NCI-H187 treated with DMSO at 0.1 percent for 48 hours (cell line): ENCODE data around the gene CD300LB.

Experiments used
- DNase-seq: peaks from one replicate; lab custom pipeline; 2025; lab: John Stamatoyannopoulos, UW

Gene CD300LB

DNA sequence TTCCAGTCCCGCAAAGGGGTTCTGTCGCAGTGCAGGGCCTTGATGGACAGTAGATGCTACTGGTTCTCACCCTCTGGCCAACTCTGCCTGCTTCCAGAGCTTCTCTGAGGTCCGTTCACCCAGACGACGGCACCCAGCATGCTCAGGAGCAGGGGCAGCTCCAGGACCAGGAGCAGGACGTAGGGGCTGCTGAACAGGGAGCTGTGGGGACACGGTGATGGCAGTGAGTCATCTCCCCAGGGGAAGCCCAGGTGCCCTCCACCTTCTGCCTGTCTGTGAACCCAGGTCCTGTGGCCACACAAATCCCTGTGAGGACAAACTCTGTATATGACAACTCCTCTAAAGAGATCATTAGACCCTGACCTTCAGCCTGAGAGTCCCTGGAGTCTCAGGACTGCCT is 18.1 kb upstream of the CD300LB start:
- DNase-seq, result no peak

DNA sequence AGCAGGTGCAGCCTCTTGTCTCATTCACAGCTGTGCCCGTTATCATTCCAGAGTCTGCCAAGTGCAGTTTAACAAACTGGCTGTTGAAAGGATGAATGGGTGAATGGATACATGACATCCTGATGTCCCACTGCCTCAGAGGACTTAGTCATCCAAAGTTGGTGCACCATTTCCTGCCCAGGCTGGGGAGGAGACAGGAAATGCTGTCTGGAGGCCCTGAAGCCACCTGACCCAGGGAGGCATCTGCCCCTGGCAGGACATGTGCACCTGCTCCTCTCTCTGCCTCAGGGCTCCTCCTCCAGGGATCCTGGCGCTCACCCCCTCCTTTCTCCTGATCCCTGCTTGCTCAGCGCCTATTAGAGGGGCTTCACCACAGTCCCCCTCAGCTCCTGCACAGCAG is 16.5 kb upstream of the CD300LB start:
- DNase-seq, result no peak

DNA sequence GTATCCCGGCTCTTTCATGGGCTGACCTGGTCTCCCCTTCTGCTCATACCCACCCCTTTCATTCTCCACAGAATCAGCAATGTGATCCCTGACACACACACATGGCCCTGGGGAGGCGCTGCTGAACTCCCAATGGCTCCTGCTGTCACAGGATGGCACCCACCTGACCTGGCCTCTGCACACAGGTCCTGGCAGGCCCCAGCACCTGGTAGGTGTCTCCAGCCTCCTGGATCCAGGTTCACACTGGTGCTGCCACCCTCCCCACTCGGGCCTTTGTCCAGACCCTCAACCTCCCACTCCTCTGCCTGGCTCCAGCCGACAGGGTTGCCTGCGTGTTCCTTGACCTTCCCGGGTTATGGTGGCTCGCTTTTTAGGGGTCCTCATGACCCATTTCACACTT is 16.0 kb upstream of the CD300LB start:
- DNase-seq, result no peak

DNA sequence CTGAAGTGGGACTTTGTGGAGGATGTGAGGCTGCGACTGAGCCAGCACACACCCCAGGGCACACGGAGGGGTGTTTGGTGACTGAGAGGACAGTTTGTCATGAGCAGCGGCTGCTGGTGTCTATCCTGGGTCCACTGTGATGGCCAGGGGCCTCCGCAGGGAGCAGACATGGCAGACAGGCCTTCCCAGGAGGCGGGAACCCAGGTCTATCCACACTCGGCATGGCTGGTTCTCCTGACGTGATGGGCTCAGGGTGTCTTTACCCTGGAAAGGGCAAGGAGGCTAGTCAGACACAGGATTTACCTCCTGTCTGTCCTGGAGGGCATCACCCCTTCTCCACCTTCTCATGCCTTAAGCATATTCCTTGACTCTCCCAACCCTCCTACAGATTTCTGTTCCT is 15.3 kb upstream of the CD300LB start:
- DNase-seq, result no peak

DNA sequence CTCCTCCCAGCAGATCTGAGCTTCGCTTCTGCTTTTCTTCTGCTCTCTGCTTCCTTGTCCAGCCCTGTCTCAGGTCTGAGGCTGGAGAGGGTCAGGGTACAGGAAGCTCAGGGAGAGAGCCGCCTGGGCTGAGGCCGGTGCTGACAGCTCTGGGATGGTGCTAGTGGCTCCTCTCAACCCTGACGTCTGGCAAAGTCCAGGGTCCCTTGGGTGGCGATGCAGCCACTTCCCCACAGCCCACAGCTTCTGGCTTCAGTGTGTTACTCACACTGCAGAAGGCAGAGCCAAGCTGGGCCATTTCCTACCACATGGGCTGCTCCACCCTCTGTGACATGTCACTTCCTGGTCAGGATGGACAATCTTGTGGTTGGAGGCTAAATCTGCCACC is 14.6 kb upstream of the CD300LB start, which contains the start of gene CD300C:
Gene CD300C, minus strand, starts transcription at position 273 of the 388 bp plus-strand sequence. CDS start 333 bp downstream, outside the sequence.
- DNase-seq, result no peak

DNA sequence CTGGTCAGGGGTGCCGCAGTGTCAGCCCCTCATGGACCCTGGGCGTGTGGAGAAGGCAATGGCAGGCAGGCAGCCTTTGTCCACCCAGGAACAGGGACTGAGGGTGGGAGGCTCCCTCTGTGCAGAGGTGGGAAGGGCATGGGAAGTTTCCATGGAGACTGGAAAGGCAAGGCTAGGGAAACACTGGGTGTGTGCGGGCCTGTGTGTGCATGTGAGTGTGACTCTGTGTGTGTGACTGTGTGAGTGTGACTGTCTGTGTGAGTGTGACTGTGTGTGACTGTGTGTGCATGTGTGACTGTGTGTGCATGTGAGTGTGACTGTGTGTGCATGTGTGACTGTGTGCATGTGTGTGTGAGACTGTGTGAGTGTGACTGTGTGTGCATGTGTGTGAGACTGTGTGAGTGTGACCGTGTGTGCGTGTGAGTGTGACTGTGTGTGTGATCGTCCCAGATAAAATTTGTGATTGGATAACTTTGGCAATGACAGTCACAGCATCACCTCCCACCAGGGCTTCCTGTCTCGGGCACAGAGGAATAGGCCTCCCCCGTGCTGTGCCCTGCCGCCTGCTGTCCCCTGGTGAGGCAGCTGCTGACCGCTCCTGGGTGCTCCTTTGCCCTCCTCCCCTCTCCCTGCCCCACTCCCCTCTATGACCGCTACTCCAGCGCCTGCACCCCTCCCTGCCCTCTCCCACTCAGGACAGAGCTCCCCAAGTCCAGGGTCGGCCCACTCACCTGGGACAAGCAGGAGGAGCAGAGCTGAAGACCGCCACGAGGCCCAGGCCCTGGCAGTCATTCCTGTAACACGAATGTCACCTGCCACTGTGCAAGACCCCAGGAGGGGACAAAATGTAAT is 13.9 kb upstream of the CD300LB start:
- no peak for DNase-seq

DNA sequence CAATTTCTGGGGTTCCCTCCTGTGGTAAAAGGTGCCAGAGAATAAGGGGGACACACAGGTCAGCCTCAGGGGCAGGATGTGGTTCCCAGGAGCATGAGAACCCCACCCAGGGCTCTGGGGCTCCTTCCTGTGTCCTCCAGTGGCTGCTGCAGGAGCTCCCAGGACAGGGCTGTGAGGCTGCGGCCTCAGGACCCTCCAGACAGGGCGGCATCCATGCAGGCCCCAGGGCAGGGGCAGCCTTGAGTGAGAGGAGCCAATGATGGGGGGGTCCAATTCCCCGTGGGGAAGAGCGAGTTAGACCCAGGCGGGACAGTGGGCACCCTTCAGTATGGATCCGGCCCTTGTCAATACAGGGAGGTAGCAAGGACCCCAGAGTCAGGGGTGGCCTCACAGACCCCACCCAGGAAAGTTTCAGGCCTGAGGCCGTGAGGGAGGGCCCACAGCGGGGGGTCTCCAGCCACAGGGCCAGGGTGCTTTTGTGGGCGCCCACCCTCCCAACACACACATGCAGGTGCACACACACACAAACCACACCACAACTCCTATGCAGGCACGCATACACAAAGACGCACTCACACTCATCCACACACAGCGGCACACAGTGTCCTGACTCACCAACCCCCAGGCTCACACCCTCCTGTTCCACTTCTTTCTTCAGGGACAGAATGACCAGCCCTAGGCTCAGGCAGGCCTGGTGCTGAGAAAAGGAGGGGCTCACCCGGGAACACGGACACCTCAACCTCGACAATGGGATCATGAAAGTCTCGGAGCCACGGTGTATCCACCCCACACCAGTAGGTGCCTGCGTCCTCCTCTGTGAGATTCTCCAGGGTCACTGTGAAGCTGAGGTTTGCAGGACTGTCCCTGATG is 12.9 kb upstream of the CD300LB start:
- no peak for DNase-seq

DNA sequence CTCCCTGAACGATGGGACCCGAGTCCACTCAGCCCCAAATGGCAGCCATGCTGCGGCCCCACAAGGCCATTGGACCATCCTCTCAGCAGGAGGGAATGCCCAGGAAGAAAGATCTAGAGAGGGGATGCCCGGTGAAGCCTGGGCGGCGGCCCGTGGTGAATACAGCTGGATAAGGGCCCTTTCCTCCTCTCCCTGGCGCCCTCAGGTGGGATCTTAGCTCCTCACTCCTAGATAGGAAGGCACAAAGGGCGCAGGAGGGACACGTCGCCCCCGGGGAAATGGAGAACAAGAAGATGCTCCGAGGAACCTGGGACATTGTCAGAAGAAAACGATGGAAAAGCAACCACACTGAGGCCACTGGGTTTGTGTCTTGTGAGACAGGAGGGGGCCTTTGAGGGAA is 12.1 kb upstream of the CD300LB start:
- no peak for DNase-seq

DNA sequence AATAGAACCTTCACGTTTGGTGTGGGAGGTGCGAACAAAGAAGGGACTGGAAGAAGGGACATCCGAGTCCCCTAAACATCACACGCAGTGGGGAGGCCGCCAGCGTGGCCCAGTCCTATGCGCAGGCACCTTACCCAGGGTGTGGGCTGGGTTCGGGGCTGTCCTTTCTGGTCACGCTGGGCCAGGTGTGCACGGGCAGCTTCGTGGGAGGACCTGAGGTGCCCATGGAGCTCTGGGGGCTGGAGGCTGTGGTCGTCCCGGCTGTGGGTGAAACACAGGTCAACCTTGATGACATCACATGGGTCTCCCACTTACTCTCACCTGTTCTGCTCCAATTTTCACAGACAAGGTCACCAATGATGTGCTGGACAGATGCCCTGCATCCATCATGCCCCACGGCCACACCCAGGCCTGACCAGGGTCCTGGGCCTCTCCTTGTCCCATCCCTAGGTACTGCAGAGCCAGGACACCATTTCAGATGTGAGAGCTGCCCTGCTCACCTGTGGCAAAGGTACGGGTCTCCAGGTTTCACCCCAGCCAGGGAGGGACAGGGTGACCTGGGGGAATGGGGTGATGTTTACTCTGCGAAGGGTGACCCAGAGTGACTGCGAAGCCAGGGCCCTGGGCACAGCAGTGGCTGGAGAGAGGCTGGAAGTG is 11.6 kb upstream of the CD300LB start:
- DNase-seq, result no peak

DNA sequence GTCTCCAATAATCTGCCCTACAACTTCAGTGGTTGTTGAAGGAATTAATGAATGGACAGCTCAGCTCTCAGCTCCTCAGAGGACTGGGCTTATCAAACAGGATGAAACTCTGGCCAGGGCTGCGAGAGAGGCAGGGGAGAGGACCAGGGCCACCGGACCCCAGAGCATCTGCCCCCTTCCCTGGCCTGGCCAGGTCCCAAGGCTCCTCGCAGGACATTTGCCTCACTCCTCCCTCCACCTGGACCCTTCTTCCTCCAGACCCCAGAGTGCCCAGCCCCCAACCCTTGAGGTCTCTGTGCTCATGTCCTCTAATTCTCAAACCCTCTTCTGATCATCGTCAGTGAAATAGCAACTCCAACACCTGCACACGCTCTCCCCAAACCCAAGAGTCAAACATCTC is 10.9 kb upstream of the CD300LB start:
- no peak for DNase-seq

DNA sequence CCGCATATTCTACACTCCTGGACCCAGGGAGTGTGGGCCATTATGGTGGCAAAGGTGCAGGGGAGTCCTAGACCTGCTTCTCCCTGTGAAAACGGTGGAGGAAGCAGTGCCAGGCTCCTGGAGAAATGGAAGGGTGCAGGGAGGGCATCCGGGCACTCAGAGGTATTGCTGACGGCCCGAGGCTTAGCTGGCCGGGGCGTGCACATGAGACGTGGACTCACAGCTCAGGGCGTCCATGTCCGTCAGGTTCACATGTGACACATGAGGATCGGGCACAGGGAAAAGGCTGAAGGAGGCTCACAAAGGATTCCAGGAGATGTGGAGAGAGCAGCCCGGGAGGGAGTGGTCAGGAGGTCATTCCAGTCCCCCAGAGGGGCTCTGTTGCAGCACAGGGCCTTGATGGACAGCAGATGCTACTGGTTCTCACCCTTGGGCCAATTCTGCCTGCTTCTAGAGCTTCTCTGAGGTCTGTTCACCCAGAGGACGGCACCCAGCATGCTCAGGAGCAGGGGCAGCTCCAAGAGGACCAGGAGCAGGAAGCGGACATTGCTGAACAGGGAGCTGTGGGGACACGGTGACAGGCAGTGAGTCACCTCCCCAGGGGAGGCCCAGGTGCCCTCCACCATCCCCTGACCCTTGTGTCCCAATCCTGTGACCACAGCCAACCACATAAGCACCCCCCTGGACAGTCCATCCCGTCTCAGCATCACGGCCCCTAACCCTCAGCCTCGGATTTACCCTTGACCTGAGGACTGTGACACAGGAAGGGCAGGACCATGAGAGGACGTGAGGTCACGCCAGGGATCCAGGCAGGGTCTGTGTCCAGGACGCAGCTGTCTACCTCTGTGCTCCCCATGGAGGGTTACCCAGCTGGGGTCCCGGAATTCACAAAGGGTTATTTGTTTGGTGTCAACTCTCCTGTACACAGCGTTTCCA is 10.2 kb upstream of the CD300LB start:
- no peak for DNase-seq

DNA sequence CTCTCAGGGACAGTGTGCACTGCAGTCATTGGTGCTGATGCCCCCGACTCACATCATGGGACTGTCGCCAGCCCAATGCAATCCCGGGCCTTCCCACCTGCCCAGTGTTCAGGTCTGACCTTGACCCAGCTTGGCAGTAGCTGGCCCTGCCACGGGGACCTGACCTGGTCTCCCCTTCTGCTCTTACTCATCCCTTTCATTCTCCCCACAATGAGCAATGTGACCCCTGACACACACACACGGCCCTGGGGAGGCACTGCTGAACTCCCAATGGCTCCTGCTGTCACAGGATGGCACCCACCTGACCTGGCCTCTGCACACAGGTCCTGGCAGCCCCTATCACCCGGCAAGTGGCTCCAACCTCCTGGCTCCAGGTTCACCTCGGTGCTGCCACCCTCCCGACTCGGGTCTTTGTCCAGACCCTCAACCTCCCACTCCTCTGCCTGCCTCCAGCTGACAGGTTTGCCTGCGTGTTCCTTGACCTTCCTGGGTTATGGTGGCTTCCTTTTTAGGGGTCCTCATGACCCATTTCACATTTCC is 8.1 kb upstream of the CD300LB start:
- no peak for DNase-seq

DNA sequence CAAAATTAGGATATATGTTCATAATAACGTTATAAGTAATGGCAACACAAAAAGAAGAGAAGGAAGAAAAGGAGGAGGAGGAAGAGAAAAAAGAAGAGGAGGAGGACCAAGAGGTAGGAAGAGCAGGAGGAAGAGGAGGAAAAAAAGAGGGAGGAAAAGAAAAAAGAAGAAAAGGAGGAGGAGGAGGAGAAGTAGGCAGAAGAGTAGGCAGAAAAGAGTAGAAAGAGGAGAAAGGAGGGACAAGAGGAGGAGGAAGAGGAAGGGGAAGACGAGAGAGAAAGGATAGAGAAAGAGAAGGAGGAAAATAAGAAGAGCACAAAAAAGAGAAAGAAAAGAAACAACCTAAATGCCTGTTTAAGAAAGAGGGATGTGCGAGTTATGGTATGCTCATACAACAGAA is 5.6 kb upstream of the CD300LB start:
- DNase-seq, result no peak

DNA sequence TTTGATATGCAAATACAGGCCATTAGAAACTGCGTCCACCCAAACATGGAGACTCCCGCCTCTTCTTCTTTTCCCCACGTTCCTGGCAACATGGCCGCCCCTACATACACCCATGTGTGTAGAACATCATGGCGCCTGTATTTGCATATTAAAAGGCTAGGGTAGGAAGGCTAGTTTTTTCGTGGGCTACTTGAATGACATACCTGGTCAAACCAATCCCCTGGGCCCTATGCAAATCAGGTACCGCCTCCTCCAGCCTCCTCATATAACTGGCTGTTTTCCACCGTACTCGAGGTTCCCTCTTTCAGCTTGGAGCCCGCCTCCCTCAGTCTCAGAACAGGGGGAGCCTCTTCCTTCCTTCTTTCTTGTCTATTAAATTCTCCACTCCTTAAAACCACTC is 840 bp upstream of the CD300LB start:
- DNase-seq, result no peak

DNA sequence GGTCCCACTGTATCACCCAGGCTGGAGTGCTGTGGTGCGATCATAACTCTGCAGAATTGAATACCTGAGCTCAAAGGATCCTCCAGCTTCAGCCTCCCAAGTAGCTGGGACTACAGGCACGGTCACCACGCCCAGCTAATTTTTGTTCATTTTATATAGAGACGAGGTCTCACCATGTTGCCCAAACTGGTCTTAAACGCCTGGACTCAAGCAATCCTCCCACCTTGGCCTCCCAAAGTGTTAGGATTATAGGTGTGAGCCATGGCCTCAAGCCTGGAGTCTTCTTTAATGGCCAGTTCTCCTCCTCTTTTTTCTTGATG is 484 bp downstream of the CD300LB start:
- DNase-seq, result no peak

DNA sequence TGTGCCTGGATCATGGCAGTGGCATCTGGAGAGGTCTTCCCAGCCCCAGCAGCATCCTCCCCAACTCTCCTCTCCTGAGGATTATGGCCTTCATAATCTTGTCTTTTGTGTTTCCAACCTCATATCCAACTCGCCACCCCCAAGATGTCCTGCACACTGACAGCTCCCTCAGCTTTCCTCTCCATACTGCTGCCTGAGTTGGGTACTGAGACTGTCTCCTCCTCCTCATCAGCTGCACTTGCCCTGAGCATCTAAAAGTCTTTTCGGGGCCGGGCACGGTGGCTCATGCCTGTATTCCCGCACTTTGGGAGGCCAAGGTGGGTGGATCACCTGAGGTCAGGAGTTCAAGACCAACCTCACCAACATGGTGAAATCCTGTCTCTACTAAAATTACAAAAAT is 2.0 kb downstream of the CD300LB start:
- DNase-seq, result no peak

DNA sequence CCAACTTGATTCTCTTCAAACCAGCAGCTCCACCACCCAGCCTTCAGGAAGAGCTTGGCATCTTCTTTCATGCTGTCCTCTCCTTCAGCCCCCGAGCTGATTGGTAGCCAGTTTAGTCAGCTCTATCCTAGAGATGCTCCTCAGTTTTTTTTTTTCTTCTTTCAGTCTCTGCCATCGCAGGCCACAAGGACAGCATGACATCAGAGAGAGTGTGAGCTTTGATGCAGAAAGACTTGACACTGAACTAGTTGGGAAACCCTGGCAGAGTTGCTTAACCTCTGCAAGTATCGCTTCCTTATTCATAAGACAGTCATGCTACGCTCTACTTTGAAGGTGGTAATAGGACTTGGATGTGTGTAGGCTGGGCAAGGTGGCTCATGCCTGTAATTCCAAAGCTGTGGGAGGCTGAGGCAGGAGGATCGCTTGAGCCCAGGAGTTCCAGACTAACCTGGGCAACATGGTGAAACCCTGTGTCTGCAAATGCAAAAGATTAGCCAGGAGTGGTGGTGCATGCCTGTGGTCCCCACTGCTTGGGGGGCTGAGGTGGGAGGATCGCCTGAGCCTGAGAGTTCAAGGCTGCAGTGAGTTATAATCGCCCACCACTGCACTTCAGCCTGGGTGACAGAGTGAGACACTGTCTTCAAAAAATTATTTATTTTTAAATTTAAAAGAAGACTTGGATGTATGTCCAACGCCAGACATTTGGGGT is 2.6 kb downstream of the CD300LB start:
- no peak for DNase-seq

DNA sequence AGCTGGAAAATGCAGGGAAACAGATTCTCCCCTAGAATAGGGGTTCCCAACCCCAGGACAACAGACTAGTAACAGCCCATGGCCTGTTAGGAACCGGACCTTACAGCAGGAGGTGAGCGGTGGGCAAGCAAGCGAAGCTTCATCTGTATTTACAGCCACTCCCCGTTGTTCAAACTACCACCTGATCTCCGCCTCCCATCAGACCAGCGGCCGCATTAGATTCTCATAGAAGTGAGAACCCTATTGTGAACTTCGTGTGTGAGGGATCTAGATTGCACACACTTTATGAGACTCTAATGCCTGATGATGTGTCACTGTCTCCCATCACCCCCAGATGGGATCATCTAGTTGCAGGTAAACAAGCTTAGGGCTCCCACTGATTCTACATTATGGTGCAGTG is 3.5 kb downstream of the CD300LB start:
- no peak for DNase-seq

DNA sequence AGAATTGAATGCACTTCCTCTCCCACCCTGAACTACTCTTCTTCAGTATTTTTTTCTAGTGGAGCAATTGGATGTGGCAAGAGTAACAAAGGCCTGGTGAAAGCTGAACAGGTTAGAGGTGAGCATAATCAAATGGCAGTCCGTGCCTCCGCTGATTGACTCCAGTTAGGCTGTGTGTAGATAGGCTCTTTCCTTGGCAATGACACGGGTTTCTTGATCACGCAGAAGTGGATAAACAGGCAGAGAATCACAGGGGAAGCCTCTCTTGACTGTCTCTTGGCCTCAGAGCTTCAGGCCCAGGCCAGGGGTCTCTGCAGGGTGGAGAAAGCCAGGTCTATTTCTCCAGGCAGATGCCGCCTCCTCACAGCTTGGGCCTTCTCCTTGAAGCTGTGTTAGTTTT is 4.2 kb downstream of the CD300LB start:
- DNase-seq, result no peak

DNA sequence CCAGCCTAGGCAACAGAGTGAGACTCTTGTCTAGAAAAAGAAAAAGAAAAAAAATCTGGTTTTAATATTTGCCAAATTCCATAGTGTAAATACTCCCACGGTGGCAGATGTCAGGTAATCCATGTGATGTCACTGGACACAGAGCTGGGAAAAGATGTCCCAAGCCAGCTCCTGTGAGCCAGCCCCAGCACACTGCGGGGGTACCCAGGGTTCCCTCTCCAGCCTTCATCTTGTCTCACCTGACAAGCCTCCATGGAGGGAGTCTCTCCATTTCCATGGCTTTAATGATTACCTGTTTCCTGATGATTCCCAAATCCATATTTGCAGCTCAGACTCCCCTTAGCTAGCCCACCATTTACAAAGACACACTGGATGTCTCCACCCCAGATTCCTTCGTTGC is 4.6 kb downstream of the CD300LB start:
- no peak for DNase-seq

DNA sequence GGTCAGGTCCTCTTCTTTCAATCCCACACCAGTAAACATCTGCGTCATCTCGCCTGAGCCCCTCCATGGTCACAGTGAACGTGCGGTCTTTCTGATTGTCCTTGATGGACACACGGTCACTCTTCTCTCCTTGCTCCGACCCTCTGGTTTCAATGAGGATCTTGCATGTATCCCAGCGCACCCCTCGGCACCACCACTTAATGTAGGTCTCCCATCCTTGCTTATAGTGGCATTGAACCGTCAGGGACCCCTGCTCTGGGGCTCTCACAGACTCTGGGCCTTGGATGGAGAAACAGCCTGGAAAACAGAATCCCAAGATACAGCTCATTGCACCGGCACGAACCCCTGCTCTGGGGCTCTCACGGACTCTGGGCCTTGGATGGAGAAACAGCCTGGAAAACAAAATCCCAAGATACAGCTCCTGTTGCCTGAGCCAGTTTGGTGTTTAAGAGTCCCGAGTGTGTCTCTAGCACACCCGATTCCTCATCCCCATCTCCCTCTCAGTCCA is 5.4 kb downstream of the CD300LB start:
- DNase-seq, result no peak
